ENCODE results near the gene BCLAF3.

Gene BCLAF3

GRCh38 chrX:19953145-19953544, 37.7 kb downstream of the BCLAF3 start:
- no peak for DNase-seq (ENCODE audit: low read depth)
- TF ChIP-seq CTCF (IDR thresholded peaks at IDR 0.05; ENCODE audit: control insufficient read depth, insufficient read depth, low read depth, low read length, missing control alignments) = no peak
- no peak overlapping the region for H3K4me3 ChIP-seq (ENCODE audit: control insufficient read depth, low read depth, low read length)

- no peak for DNase-seq (ENCODE audit: low read depth)
- no peak for TF ChIP-seq CTCF (IDR thresholded peaks at IDR 0.05; ENCODE audit: control insufficient read depth, insufficient read depth, low read depth, low read length, missing control alignments)
- H3K4me3 ChIP-seq (ENCODE audit: control insufficient read depth, low read depth, low read length) = no peak overlapping the region
These were observed 41.5 kb downstream of the BCLAF3 start for GRCh38 chrX:19949340-19949739.

- TF ChIP-seq CTCF (IDR thresholded peaks at IDR 0.05; ENCODE audit: control insufficient read depth, insufficient read depth, low read depth, low read length, missing control alignments) = no peak
- H3K4me3 ChIP-seq (ENCODE audit: control insufficient read depth, low read depth, low read length) = no peak overlapping the region
- no peak for DNase-seq (ENCODE audit: low read depth)
These were observed 43.2 kb downstream of the BCLAF3 start for GRCh38 chrX:19947612-19948011.

Data from AG09309 (cell line).